ENCODE data around the gene TXNDC8.
"Not testable (repeated sequence)": the region's sequence is repeated elsewhere in the genome, so short reads cannot be mapped to it uniquely, and the experiment has no call there.

Gene TXNDC8

GRCh38 chr9:110337727-110338126, at the start of gene TXNDC8:
TXNDC8 (minus strand) TSS chr9:110337863.
- no peak for DNase-seq (ENCODE audit: low spot score)

GRCh38 chr9:110383491-110383890, 45.8 kb upstream of the TXNDC8 start:
- no peak for DNase-seq (ENCODE audit: low spot score)

- no peak for DNase-seq (ENCODE audit: low spot score)
Observed at GRCh38 chr9:110382731-110383130, 45.1 kb upstream of the TXNDC8 start.

DNA sequence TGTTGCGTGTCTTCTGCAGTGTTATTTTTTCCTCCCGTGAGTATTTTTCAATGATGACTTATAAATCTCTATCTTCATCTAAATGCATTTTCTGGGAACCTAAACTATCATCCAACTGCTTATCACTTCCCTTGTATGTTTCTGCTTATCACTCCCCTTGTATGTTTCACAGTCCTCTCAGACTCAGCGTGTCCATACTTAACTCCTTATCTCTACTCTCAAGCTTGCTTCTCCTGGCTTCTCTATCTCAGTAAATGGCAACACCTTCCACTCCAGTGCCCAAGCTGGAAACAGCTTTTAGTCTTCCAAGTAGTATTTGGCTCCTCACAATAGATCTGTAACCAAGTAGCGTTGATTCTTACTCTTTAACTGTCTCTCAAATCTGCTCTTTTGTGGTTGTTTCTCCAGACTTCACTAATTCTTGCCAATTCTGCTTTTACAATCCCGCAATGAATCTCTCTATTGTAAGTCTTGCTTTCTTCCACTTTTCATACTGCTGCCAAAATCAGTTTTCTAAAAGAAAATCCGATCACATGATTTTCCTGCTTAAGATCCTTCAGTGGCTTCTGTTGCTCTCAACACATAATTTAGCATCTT, 33.8 kb upstream of the TXNDC8 start:
- DNase-seq (ENCODE audit: low spot score): no peak

GRCh38 chr9:110370315-110370714, 32.7 kb upstream of the TXNDC8 start:
- no peak for DNase-seq (ENCODE audit: low spot score)

- DNase-seq (ENCODE audit: low spot score): no peak
Observed at GRCh38 chr9:110364451-110364850, 26.8 kb upstream of the TXNDC8 start.

- not testable (repeated sequence) for DNase-seq (ENCODE audit: low spot score)
Observed at GRCh38 chr9:110358992-110359391, 21.3 kb upstream of the TXNDC8 start.

- no peak for DNase-seq (ENCODE audit: low spot score)
Observed at GRCh38 chr9:110357505-110357904, 19.8 kb upstream of the TXNDC8 start.

DNA sequence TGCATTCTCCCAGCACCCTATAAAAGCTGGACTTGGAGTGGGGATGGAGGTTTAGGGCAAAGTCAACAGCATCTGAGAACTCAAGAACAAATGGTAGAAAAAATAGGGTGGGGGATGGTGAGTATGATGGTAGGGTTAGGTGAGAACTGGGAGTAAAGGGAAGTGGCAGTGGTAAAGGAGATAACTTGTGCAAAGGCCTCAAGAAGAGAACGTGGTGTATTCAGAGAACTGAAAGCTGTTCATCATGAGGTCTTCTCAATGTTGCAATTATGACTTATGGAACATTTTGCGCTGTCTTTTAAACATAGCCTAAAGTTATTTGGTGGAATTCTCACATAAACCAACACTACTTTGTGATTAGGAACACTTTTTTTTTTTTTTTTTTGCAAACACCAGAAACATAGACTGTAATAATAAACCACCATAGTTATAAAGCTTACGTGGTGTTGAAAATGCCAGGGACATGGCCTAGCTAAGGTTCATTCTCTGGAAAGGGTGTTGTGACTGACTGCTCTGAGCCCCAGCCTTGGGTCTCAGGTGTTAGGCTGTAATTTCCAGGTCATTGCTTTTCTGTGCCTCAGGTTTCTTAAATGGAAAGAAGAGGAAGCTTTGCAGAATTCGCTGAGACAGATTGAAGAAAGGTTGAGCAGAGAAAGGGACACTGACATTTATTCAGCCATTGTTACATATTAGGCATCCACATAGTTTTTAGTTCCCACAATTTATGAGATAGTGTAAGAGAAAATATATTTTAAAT, 19.2 kb upstream of the TXNDC8 start:
- DNase-seq (ENCODE audit: low spot score): no peak

DNA sequence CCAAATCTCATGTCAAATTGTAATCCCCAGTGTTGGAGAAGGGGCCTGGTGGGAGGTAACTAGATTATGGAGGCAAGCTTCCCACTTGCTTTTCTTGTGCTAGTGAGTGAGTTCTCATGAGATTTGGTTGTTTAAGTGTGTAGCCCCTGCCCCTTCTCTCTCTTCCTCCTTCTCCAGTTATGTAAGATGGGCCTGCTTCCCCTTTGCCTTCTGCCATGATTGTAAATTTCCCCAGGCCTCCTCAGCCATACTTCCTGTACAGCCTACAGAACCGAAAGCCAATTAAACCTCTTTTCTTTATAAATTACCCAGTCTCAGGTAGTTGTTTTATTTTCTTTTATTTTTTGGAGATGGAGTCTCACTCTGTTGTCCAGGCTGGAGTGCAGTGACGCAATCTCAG, 18.2 kb upstream of the TXNDC8 start:
- DNase-seq (ENCODE audit: low spot score): no peak

DNA sequence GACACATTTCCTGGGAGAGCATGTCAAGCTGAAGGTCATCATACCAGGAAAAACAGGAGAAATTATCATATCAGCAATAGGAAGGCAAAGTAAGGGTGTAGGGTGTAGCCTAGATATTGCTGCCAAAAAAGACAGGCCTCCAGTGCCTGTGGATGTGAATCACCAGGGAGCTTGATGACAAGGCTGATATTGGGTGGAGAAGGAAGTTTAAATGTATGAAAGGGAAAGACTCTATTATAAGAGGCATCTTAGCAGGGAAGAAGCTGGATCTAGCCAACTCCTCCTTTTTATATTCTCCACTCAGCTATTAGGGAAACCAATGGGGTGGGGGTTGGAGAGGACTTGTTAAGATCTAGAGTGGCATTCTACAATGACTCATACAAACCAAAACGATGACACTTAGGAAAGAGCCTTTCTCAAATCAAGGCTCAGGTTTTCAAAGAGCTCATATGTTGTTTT, 13.4 kb upstream of the TXNDC8 start:
- peak; percentile 28 for DNase-seq (ENCODE audit: low spot score)

GRCh38 chr9:110346325-110346724, 8.7 kb upstream of the TXNDC8 start:
- DNase-seq (ENCODE audit: low spot score): no peak

- no peak for DNase-seq (ENCODE audit: low spot score)
Observed at GRCh38 chr9:110344821-110345220, 7.2 kb upstream of the TXNDC8 start.

DNA sequence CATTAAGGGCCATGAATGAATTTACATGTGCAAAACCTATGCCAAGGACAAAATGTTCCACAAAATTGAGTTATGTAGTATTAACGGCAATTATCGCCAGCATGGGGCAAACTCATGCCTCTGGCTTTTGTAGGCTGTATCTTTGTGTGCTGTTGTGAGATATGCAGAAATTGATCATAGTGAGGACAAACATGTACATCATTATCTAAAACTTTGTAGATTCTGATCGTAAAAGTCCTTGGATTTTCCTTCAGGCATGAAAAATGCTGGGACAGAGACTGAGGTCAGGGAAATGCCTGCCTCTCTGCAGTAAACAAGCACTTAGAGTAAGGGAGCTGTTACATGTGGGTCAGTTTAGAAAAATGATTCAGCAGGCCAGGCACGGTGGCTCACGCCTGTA, 5.9 kb upstream of the TXNDC8 start:
- no peak for DNase-seq (ENCODE audit: low spot score)

- no peak for DNase-seq (ENCODE audit: low spot score)
Observed at GRCh38 chr9:110340306-110340705, 2.6 kb upstream of the TXNDC8 start.

GRCh38 chr9:110338143-110338542, 480 bp upstream of the TXNDC8 start:
- no peak for DNase-seq (ENCODE audit: low spot score)

GRCh38 chr9:110336363-110336762, 1.3 kb downstream of the TXNDC8 start:
- DNase-seq (ENCODE audit: low spot score): no peak

GRCh38 chr9:110334871-110335270, 2.8 kb downstream of the TXNDC8 start:
- no peak for DNase-seq (ENCODE audit: low spot score)

GRCh38 chr9:110334183-110334582, 3.5 kb downstream of the TXNDC8 start:
- DNase-seq (ENCODE audit: low spot score): no peak

DNA sequence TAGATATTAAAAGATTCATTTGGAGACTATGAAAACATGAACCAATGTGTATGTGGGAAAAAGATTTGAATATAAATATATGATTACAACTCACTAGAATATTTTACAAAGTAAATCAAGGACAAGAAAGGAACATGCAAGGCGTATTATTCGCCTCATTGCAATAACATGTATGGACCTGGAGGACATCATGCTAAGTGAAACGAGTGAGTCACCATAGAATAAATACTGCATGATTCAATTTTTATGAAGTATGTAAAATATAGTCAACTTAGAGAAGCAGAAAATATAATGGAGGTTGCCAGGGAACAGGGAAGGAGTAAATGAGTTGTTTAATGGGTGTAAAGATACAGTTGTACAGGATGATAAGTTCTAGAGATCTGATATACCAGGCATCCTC, 4.9 kb downstream of the TXNDC8 start:
- DNase-seq (ENCODE audit: low spot score): no peak

DNA sequence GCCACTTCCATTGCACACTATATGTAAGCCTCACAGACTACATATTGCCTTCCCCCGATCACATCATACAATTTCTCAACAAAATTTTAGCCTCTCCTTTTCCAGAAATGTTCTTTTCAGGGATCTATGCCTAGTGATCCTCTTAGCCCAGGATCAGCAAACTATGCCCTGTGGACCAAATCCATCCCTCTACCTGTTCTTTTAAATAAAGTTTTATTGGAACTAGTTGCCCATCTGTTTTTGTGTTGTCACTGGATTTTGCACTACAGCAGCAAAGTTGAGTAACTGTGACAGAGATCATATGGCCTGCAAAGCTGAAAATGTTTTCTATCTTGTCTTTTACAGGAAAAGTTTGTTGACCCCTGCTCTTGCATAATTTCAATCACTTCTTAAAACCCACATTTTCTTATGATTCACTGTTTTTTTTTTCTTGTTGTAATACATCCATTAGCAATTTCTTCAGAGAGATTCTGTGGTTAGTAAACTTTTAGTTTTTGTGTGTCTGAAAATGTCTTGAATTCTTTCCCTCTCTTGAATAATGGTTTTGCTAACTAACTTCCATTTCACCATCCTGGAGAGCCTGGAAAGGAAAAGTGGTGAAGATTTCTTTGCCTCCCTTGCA, 7.1 kb downstream of the TXNDC8 start:
- DNase-seq (ENCODE audit: low spot score): no peak

DNA sequence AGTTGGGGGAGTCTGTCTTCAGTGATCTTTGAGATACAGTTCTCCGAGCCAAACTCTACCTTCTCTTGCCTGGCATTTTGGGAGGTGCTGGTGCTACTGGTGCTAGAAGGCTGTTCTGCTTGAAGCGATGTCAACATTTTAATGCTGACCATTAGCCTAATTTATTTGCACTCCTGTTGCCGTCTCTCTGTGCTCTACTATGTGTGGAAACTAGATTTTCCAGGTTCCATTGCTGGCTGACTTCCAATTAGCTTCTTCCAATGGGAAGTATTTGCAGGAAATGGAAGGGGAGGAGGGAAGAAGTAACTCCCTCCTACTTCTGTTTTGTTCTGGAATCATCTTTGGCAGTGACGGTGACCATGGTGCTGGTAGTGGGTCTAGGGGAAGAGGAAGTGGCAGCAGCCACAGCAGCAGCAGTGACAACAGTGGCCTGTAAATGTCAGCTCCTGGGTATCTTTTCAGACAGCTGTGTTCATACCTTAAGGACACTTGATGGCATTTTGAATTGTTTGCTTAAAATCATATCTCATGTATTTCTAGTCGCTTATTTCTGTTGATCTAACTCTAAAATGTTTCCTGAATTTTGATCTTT, 7.9 kb downstream of the TXNDC8 start:
- DNase-seq (ENCODE audit: low spot score): peak; percentile 16

GRCh38 chr9:110328763-110329162, 8.9 kb downstream of the TXNDC8 start:
- no peak for DNase-seq (ENCODE audit: low spot score)

Data from pons (tissue), 1 donor.